AG04450 (cell line): ENCODE measurements around the gene AADACL2. TPM values are rescaled to one million over a fixed set of nuclear protein-coding genes. Genes with fewer than 3 reads are reported as not detected.

ENCODE experiments used
- CTCF ChIA-PET: fragments of 300-600, 350-600 bp; formaldehyde crosslinking; extraction: SDS; loops from one replicate; lab custom pipeline; 2022; ENCODE audit warnings: antibody characterized with exemption, inconsistent platforms; lab: Charles Lee
- POLR2A ChIA-PET: fragments of 350-600 bp; formaldehyde crosslinking; extraction: SDS; loops from one replicate; lab custom pipeline; 2021; ENCODE audit warnings: antibody characterized with exemption, inconsistent platforms; lab: Yijun Ruan, JAX
- DNase-seq: peaks from one replicate; pipeline ENCODE4 v3.0.0-alpha.2; 2011; ENCODE audit warnings: low read depth, low spot score
- H3K27ac ChIP-seq: one replicate; pipeline ENCODE4 v1.5.1; 2012; ENCODE audit warnings: low read depth, low read length, control low read depth
- H3K27me3 ChIP-seq: one replicate; pipeline ENCODE4 v1.6.0; 2012; ENCODE audit warnings: low read length; ENCODE audit not compliant: control insufficient read depth, insufficient read depth
- H3K4me3 ChIP-seq: 2 replicates; pipeline ENCODE4 v1.5.1; 2011; ENCODE audit warnings: mild to moderate bottlenecking, low read depth, low read length, control low read depth
- H3K9me3 ChIP-seq: 2 replicates; pipeline ENCODE4 v1.5.1; 2012; ENCODE audit warnings: low read length; ENCODE audit not compliant: control insufficient read depth, insufficient read depth
- polyA plus RNA-seq: library from polyadenylated mRNA; depleted of rRNA; stranded (reverse); fragments of >200 nt; gene quantifications from 2 replicates; pipeline ENCODE4 v1.2.3, GENCODE V29; 2011
- TF ChIP-seq, protein P1 (sequence below): IDR thresholded peaks from 2 replicates; pipeline ENCODE4 v1.5.1; 2011; ENCODE audit warnings: low read depth, low read length, control low read depth, inconsistent platforms

Gene AADACL2
- polyA plus RNA-seq, 1 experiment: not detected

DNA sequence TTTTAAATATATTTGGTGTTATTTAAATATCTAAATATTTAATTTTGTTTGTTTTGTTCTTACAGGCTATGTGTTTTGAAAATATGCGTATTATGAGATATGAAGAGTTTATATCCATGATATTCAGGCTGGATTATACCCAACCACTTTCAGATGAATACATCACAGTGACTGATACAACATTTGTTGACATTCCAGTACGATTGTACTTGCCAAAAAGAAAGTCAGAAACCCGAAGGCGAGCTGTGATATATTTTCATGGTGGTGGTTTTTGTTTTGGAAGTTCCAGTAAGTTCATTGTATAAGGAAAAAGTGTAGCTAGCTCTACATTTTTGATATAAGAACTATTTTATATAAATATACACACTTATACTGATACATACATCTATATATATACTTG is 6.9 kb downstream of the AADACL2 start:
- TF ChIP-seq, protein P1, sequence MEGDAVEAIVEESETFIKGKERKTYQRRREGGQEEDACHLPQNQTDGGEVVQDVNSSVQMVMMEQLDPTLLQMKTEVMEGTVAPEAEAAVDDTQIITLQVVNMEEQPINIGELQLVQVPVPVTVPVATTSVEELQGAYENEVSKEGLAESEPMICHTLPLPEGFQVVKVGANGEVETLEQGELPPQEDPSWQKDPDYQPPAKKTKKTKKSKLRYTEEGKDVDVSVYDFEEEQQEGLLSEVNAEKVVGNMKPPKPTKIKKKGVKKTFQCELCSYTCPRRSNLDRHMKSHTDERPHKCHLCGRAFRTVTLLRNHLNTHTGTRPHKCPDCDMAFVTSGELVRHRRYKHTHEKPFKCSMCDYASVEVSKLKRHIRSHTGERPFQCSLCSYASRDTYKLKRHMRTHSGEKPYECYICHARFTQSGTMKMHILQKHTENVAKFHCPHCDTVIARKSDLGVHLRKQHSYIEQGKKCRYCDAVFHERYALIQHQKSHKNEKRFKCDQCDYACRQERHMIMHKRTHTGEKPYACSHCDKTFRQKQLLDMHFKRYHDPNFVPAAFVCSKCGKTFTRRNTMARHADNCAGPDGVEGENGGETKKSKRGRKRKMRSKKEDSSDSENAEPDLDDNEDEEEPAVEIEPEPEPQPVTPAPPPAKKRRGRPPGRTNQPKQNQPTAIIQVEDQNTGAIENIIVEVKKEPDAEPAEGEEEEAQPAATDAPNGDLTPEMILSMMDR: no peak
- no peaks in the 10 kb centered on the region for H3K27me3 ChIP-seq
- no peak overlapping the region for H3K27ac ChIP-seq
- no peak for DNase-seq
- no peaks in the 10 kb centered on the region for H3K9me3 ChIP-seq
- ChIA-PET POLR2A (no interaction called here), CTCF (no interaction called here)
- no peak overlapping the region for H3K4me3 ChIP-seq

DNA sequence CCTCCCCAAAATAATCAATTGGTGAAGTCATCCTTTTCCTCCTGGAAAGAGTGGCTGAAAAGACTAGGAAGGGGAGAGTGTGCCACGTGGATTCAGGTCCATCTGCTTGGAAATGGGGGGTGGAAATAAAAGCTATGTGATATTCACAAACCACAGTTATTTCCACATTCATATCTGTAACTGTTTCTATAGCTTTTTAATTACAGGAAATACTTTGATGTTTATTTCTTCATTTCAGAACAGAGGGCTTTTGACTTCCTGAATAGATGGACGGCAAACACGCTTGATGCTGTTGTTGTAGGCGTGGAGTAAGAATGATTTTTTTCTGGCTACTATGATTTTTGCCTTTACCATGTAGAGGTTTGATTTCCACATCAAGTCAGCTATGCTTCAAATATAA is 10.1 kb downstream of the AADACL2 start:
- Histone ChIP-seq H3K4me3 (no peak overlapping the region), H3K9me3 (no peaks in the 10 kb centered on the region), H3K27ac (no peak overlapping the region), H3K27me3 (no peaks in the 10 kb centered on the region)
- DNase-seq: no peak
- TF ChIP-seq, protein P1: no peak
- CTCF ChIA-PET: interaction anchor here (1.8 kb wide), 1 partner anchor 95 kb away, joined by 6 read pairs; no protein-coding TSS in a partner anchor
- POLR2A ChIA-PET: no interaction called here

DNA sequence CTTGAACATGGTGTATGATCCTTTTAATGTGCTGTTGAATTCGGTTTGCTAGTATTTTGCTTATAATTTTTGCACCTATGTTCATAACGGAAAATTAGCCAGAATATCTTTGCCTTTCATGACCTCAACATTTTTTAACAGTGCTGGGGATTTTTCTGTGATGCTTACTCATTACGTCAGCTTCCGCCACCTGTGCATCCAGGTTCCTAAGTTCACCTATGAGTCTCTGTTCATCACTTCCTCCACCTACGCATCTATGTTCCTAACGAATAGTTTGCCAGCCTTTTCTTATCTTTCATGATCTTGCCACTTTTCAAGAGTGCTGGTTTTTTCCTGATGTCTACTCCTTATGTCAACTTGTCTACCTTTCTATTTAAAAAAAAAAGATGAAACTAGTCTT is 16.5 kb downstream of the AADACL2 start:
- TF ChIP-seq, protein P1: no peak
- no peak overlapping the region for H3K27ac ChIP-seq
- H3K9me3 ChIP-seq: no peaks in the 10 kb centered on the region
- no peak overlapping the region for H3K4me3 ChIP-seq
- H3K27me3 ChIP-seq: no peaks in the 10 kb centered on the region
- POLR2A ChIA-PET: no interaction called here
- CTCF ChIA-PET: no interaction called here
- DNase-seq: no peak

DNA sequence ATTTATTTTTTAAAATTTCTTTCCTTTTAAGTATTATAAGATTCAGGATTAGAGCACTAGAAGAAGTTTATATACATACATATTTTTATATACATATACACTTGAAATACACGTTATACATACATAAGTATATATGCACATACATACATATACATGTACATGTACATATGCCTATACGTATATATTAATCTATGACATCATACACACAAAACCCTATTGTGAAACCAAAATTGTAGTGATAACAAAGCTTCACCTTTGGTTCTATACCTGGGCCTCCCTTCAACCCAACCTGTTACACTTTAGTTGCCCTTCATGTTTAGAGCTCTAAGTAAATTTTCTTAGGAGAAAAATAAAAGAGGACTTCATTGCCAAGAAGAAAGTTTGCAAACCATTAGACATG is 17.0 kb downstream of the AADACL2 start:
- TF ChIP-seq, protein P1: no peak
- Histone ChIP-seq H3K27ac (no peak overlapping the region), H3K27me3 (no peaks in the 10 kb centered on the region), H3K9me3 (no peaks in the 10 kb centered on the region), H3K4me3 (no peak overlapping the region)
- POLR2A ChIA-PET: no interaction called here
- CTCF ChIA-PET: no interaction called here
- no peak for DNase-seq

DNA sequence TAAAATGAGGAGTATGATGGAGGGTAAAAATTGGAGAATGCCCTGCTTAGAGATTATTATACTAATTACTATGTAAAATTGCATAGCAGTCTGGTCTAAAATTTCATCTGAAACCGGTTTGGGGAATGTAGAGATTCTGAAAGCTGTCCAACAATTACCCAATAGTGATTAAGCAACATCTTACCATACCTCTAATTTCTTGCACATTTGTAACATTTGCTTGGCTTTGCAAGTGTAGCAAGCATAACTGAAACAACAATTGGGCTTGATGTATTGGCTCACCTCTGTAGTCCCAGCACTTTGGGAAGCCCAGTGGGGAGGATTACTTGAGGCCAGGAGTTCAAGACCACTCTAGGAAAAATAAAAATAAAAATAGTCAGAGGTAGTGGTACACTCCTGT is 17.4 kb downstream of the AADACL2 start:
- DNase-seq: no peak
- POLR2A ChIA-PET: no interaction called here
- CTCF ChIA-PET: no interaction called here
- no peaks in the 10 kb centered on the region for H3K9me3 ChIP-seq
- no peak overlapping the region for H3K27ac ChIP-seq
- TF ChIP-seq, protein P1: no peak
- H3K4me3 ChIP-seq: no peak overlapping the region
- H3K27me3 ChIP-seq: no peaks in the 10 kb centered on the region
